Endothelial cell of umbilical vein (primary cell): ENCODE measurements around the gene CCNB1. TPM values are rescaled to one million over a fixed set of nuclear protein-coding genes. Genes with fewer than 3 reads are reported as not detected.

Experiments
- BruUV-seq: library from RNA; stranded (reverse); fragments of 400-500 nt; replicated peaks from 2 replicates; lab custom pipeline; 2021; lab: Mats Ljungman, UMichigan
- CTCF ChIA-PET: fragments of 300-600, 350-600 bp; sonication (Branson Sonifier 250); formaldehyde crosslinking; loops from one replicate; lab custom pipeline; 2021; ENCODE audit warnings: antibody characterized with exemption, inconsistent platforms; lab: Charles Lee
- POLR2A ChIA-PET: fragments of 300-600, 350-600 bp; sonication (Branson Sonifier 250); formaldehyde crosslinking; loops from one replicate; lab custom pipeline; 2021; ENCODE audit warnings: antibody characterized with exemption, inconsistent platforms; lab: Charles Lee
- DNase-seq: peaks from one replicate; pipeline ENCODE4 v3.0.0-alpha.2; 2011; ENCODE audit warnings: low read depth, low spot score
- FAIRE-seq: peaks from 2 replicates; lab custom pipeline; 2011; peaks lifted over from hg19 to GRCh38; lab: Jason Lieb, UNC
- H2AFZ ChIP-seq: 2 replicates; pipeline ENCODE4 v1.6.0; 2012; ENCODE audit warnings: low read depth, low read length, control low read depth, inconsistent platforms
- H3K27ac ChIP-seq: 2 replicates; pipeline ENCODE4 v1.5.1; 2011; ENCODE audit warnings: low read depth, mild to moderate bottlenecking, control low read depth, low read length, moderate library complexity; ENCODE audit not compliant: insufficient read depth
- H3K27me3 ChIP-seq, 2 experiments: 2 replicates each; pipeline versions ENCODE4 v1.6.0 to v1.6.1; 2011; ENCODE audit warnings: low read length in 2 of 2, mixed read lengths in 1 of 2; ENCODE audit not compliant: control insufficient read depth in 2 of 2, insufficient read depth in 2 of 2
- H3K36me3 ChIP-seq, 2 experiments: 2 replicates in 1 of 2; 3 replicates in 1 of 2; pipeline ENCODE4 v1.5.1; 2011; ENCODE audit warnings: low read length in 2 of 2, mild to moderate bottlenecking in 1 of 2, moderate library complexity in 1 of 2; ENCODE audit not compliant: control insufficient read depth in 2 of 2, insufficient read depth in 2 of 2; ENCODE audit errors: extremely low read depth in 1 of 2
- H3K4me1 ChIP-seq: 3 replicates; pipeline ENCODE4 v1.5.1; 2011; ENCODE audit warnings: mild to moderate bottlenecking, low read length; ENCODE audit not compliant: control insufficient read depth, insufficient read depth; ENCODE audit errors: extremely low read depth
- H3K4me2 ChIP-seq: 2 replicates; pipeline ENCODE4 v1.6.1; 2011; ENCODE audit warnings: low read length, control low read depth, mixed read lengths; ENCODE audit not compliant: insufficient read depth
- H3K4me3 ChIP-seq, 3 experiments: fragments of 200-600 bp in 1 of 3; sonication (generic), shearing (Covaris generic) in 1 of 3; replicated peaks in 1 of 3; 2 replicates each; pipeline ENCODE4 v1.5.1; 2011 to 2016; ENCODE audit warnings: control low read depth in 3 of 3, low read length in 3 of 3, mild to moderate bottlenecking in 2 of 3, inconsistent platforms in 1 of 3, low read depth in 1 of 3, moderate library complexity in 1 of 3; ENCODE audit not compliant: insufficient read depth in 1 of 3
- H3K79me2 ChIP-seq: 2 replicates; pipeline ENCODE4 v1.6.0; 2012; ENCODE audit warnings: low read length, inconsistent platforms; ENCODE audit not compliant: control insufficient read depth, insufficient read depth
- H3K9ac ChIP-seq: replicated peaks from 2 replicates; pipeline ENCODE3; 2011; ENCODE audit warnings: low read length, control low read depth; ENCODE audit not compliant: insufficient read depth; ENCODE audit errors: extremely low read depth
- H3K9me1 ChIP-seq: replicated peaks from 3 replicates; pipeline ENCODE4 v1.6.0; 2011; ENCODE audit warnings: mild to moderate bottlenecking, low read length; ENCODE audit not compliant: control insufficient read depth, insufficient read depth; ENCODE audit errors: extremely low read depth
- H3K9me3 ChIP-seq: replicated peaks from 2 replicates; pipeline ENCODE4 v1.5.1; 2012; ENCODE audit warnings: low read length, inconsistent platforms; ENCODE audit not compliant: control insufficient read depth, insufficient read depth
- H4K20me1 ChIP-seq: replicated peaks from 2 replicates; pipeline ENCODE3; 2011; ENCODE audit warnings: mild to moderate bottlenecking, low read length; ENCODE audit not compliant: control insufficient read depth, insufficient read depth; ENCODE audit errors: extremely low read depth
- CTCF ChIP-seq, 2 donors: IDR thresholded peaks; 1 replicate in 1 of 2; 2 replicates in 1 of 2; pipeline ENCODE4 v1.5.1; 2011; ENCODE audit warnings: low read length in 2 of 2, mild to moderate bottlenecking in 2 of 2, moderate library complexity in 2 of 2, control low read depth in 1 of 2, inconsistent platforms in 1 of 2, low read depth in 1 of 2; ENCODE audit not compliant: insufficient read depth in 1 of 2; ENCODE audit errors: extremely low read depth in 1 of 2
- EZH2 ChIP-seq: IDR thresholded peaks from 2 replicates; pipeline ENCODE4 v1.6.1; 2012; ENCODE audit warnings: borderline replicate concordance, low read depth, mild to moderate bottlenecking, moderate library complexity, low read length, inconsistent platforms; ENCODE audit not compliant: severe bottlenecking
- FOS ChIP-seq: IDR thresholded peaks from 2 replicates; pipeline ENCODE4 v1.6.1; 2011; ENCODE audit warnings: mild to moderate bottlenecking, low read length, moderate library complexity, borderline replicate concordance; ENCODE audit not compliant: insufficient read depth
- GATA2 ChIP-seq: IDR thresholded peaks from 2 replicates; pipeline ENCODE4 v1.7.0; 2011; ENCODE audit warnings: low read depth, mild to moderate bottlenecking, moderate library complexity, mixed read lengths, low read length; ENCODE audit not compliant: insufficient read length, insufficient read depth
- JUN ChIP-seq: IDR thresholded peaks from 2 replicates; pipeline ENCODE4 v1.6.1; 2011; ENCODE audit warnings: borderline replicate concordance, low read depth; ENCODE audit not compliant: insufficient read length, insufficient read depth
- MAX ChIP-seq: IDR thresholded peaks from 2 replicates; pipeline ENCODE4 v1.6.1; 2011; ENCODE audit not compliant: insufficient read depth, insufficient read length
- MYC ChIP-seq: IDR thresholded peaks from one replicate; pipeline ENCODE4 v1.6.1; 2011; ENCODE audit warnings: mild to moderate bottlenecking, low read depth, low read length
- POLR2A ChIP-seq: IDR thresholded peaks from 2 replicates; pipeline ENCODE4 v1.6.1; 2012; ENCODE audit warnings: low read depth, mild to moderate bottlenecking, control low read depth, low read length
- POLR2AphosphoS5 ChIP-seq: IDR thresholded peaks from 2 replicates; pipeline ENCODE4 v1.6.1; 2012; ENCODE audit warnings: low read depth, mild to moderate bottlenecking, control low read depth, low read length, moderate library complexity; ENCODE audit not compliant: insufficient read depth
- dilution Hi-C: fragments of 300-500 bp; cut with MboI; formaldehyde crosslinking; loops from one replicate; pipeline ENCODE4 v1.15.0; 2019; ENCODE audit warnings: low sequenced_read_pairs; ENCODE audit not compliant: extremely low pct_ligation_motif_present
- intact Hi-C: fragments of 100-400 bp; cut with micrococcal nuclease; formaldehyde crosslinking; loops from one replicate; pipeline ENCODE4 v1.10.0; 2022
- polyA plus RNA-seq, 4 experiments: library from polyadenylated mRNA; depleted of rRNA in 3 of 4; stranded (reverse) in 3 of 4; unstranded in 1 of 4; fragments of >200 nt; gene quantifications; 2 replicates each; pipeline versions ENCODE4 v1.2.1 to v1.2.3, GENCODE V29; 2011 to 2012; ENCODE audit warnings: missing spikeins in 1 of 4
- total RNA-seq: library from RNA; stranded (reverse); gene quantifications from 2 replicates; pipeline ENCODE4 v1.2.3, GENCODE V29; 2021

CCNB1 gene
- total and polyA plus RNA-seq, 2 donors (not counting 3 experiments of a cell fraction or from before 2014, with no cell fraction given), result 72.2 to 211 TPM

GRCh38 chr5:69134126-69134525 is 32.8 kb upstream of the CCNB1 start:
- Histone ChIP-seq H3K9me1 (no peaks in the 10 kb centered on the region), H3K9me3 (no peaks in the 10 kb centered on the region), H3K4me2 (no peak overlapping the region), H2AFZ (no peak overlapping the region), H3K79me2 (no peaks in the 10 kb centered on the region), H4K20me1 (no peaks in the 10 kb centered on the region), H3K4me3 (no peak overlapping the region), H3K27me3 (no peaks in the 10 kb centered on the region), H3K4me1 (no peaks in the 10 kb centered on the region), H3K9ac (no peak overlapping the region), H3K27ac (no peak overlapping the region), H3K36me3 (peaks cover 0 to 2% of the 10 kb centered on the region in 2 experiments)
- FAIRE-seq (no peak), DNase-seq (no peak)
- intact Hi-C loops (no loop called here), dilution Hi-C loops (no loop called here)
- ChIA-PET CTCF (no interaction called here), POLR2A (no interaction called here)
- TF ChIP-seq JUN (no peak), CTCF (IDR thresholded peaks at IDR 0.05; ENCODE audit: extremely low read depth in 1 of 2, insufficient read depth in 1 of 2, low read depth in 1 of 2, low read length in 2 of 2) (no peak), MAX (no peak), POLR2AphosphoS5 (no peak), EZH2 (no peak), GATA2 (no peak), POLR2A (no peak), MYC (no peak), FOS (no peak)
- BruUV-seq, result no TSS peak
